Aorta (tissue), 5 donors: ENCODE data around the gene KIF14. TPM values are rescaled to one million over a fixed set of nuclear protein-coding genes. Genes with fewer than 3 reads are reported as not detected.
"Not testable (repeated sequence)": the region's sequence is repeated elsewhere in the genome, so short reads cannot be mapped to it uniquely, and the experiment has no call there.

ENCODE experiments used
- ATAC-seq: fragments of 200-7000 bp; cut with Tn5 transposase; one replicate; pipeline ENCODE4 v1.9.1; 2022; ENCODE audit warnings: moderate library complexity; ENCODE audit not compliant: low FRiP score
- DNase-seq, 2 donors: peaks; one replicate each; pipeline ENCODE4 v3.0.0-alpha.2; 2020
- H3K27ac ChIP-seq, 2 donors: one replicate each; pipeline ENCODE4 v1.5.1; 2013; ENCODE audit warnings: low read length in 2 of 2, mild to moderate bottlenecking in 2 of 2, moderate library complexity in 2 of 2, control low read depth in 1 of 2, inconsistent platforms in 1 of 2, low read depth in 1 of 2
- H3K27me3 ChIP-seq, 2 donors: one replicate each; pipeline ENCODE4 v1.6.1; 2013; ENCODE audit warnings: control low read depth in 1 of 2, low read length in 1 of 2, mild to moderate bottlenecking in 1 of 2, moderate library complexity in 1 of 2; ENCODE audit not compliant: insufficient read depth in 2 of 2, control insufficient read depth in 1 of 2
- H3K36me3 ChIP-seq, 2 donors: one replicate each; pipeline ENCODE4 v1.6.1; 2013; ENCODE audit warnings: control low read depth in 1 of 2, low read length in 1 of 2, mild to moderate bottlenecking in 1 of 2; ENCODE audit not compliant: insufficient read depth in 2 of 2, control insufficient read depth in 1 of 2
- H3K4me1 ChIP-seq, 2 donors: one replicate each; pipeline ENCODE4 v1.6.1; 2013; ENCODE audit warnings: low read length in 2 of 2, control low read depth in 1 of 2, mild to moderate bottlenecking in 1 of 2, moderate library complexity in 1 of 2; ENCODE audit not compliant: insufficient read depth in 2 of 2, control insufficient read depth in 1 of 2
- H3K4me3 ChIP-seq, 2 donors: one replicate each; pipeline ENCODE4 v1.5.1; 2013; ENCODE audit warnings: low read length in 2 of 2, control low read depth in 1 of 2, mild to moderate bottlenecking in 1 of 2
- H3K9me3 ChIP-seq: one replicate; pipeline ENCODE4 v1.6.1; 2013; ENCODE audit warnings: mild to moderate bottlenecking, low read length; ENCODE audit not compliant: control insufficient read depth
- WGBS, 2 donors: extraction: QIAGEN DNeasy Blood & Tissue Kit; methylation state at CpG; one replicate each; pipeline ENCODE4 v1.1.7; 2013; 5-methylcytosine and 5-hydroxymethylcytosine counted together
- intact Hi-C, 2 donors: fragments of 100-400 bp; cut with DNase I; formaldehyde crosslinking; loops; one replicate each; pipeline versions ENCODE4 v1.14.2 to v1.15.0; 2022
- polyA plus RNA-seq, 2 donors: library from polyadenylated mRNA; stranded (reverse); fragments of 200-250 nt; gene quantifications; one replicate each; pipeline ENCODE4 v1.2.3, GENCODE V29; 2013
- total RNA-seq, 2 donors: library from RNA; stranded (reverse); fragmentation: NEBNext Ultra II Directional; extraction: Animal tissue kit (Norgen Biotek cat#: 25700); gene quantifications; one replicate each; pipeline ENCODE4 v1.2.1, GENCODE V29; 2021
- donor health status: healthy with polysubstance abuse.
- donor health status: Bipolar disorder and iron deficiency.
- donor health status: DM: no; HTN: no; CAD: no.
- donor health status: DM: no; HTN: no; CAD: no.
- donor health status: DM: yes; HTN: yes; CAD: no.

KIF14 gene
- total and polyA plus RNA-seq, 4 donors, result 0.13 to 0.60 (median 0.18) TPM

GRCh38 chr1:200561856-200562214 is 58.7 kb downstream of the KIF14 start:
- Histone ChIP-seq H3K27me3 (no peaks in the 10 kb centered on the region), H3K27ac (no peak overlapping the region), H3K9me3 (no peaks in the 10 kb centered on the region), H3K4me3 (no peak overlapping the region), H3K4me1 (no peaks in the 10 kb centered on the region), H3K36me3 (no peaks in the 10 kb centered on the region)
- 60 to 69% methylated on average over 1 of the region's 1 CpG for WGBS, 2 donors
- intact Hi-C loops, result no loop called here
- ATAC-seq, result no peak
- no peak for DNase-seq

- intact Hi-C loops, result loop anchor here in 1 of 2 donors (5.0 kb wide), 1 partner anchor 483 kb away; no protein-coding TSS in a partner anchor
- ATAC-seq (no peak), DNase-seq (no peak)
- H3K36me3 ChIP-seq, result no peaks in the 10 kb centered on the region
- WGBS, 2 donors, result 4% methylated on average over 2 of the region's 2 CpGs
- H3K9me3 ChIP-seq, result no peaks in the 10 kb centered on the region
- H3K4me3 ChIP-seq, result no peak overlapping the region
- no peaks in the 10 kb centered on the region for H3K27me3 ChIP-seq
- H3K4me1 ChIP-seq, result no peaks in the 10 kb centered on the region
- H3K27ac ChIP-seq, result no peak overlapping the region
Measured at GRCh38 chr1:200558866-200559459, 61.6 kb downstream of the KIF14 start.

- H3K4me3 ChIP-seq, result no peak overlapping the region
- H3K4me1 ChIP-seq, result no peaks in the 10 kb centered on the region
- no peaks in the 10 kb centered on the region for H3K36me3 ChIP-seq
- no peak for ATAC-seq
- H3K27ac ChIP-seq, result no peak overlapping the region
- H3K9me3 ChIP-seq, result no peaks in the 10 kb centered on the region
- no peak for DNase-seq
- intact Hi-C loops, result loop anchor here in 1 of 2 donors (5.0 kb wide), 1 partner anchor 486 kb away; no protein-coding TSS in a partner anchor
- no peaks in the 10 kb centered on the region for H3K27me3 ChIP-seq
Measured at GRCh38 chr1:200556002-200556401, 64.5 kb downstream of the KIF14 start.

- DNase-seq, ATAC-seq, H3K36me3 ChIP-seq, intact Hi-C loops, H3K27ac ChIP-seq, H3K27me3 ChIP-seq, H3K4me1 ChIP-seq, H3K4me3 ChIP-seq, H3K9me3 ChIP-seq: not testable (repeated sequence)
- 96 to 97% methylated on average over 6 of the region's 6 CpGs for WGBS, 2 donors
Measured at GRCh38 chr1:200552737-200553136, 67.8 kb downstream of the KIF14 start.

GRCh38 chr1:200550367-200550766 is 70.2 kb downstream of the KIF14 start:
- H3K36me3 ChIP-seq, result no peaks in the 10 kb centered on the region
- H3K27me3 ChIP-seq, result no peaks in the 10 kb centered on the region
- H3K4me1 ChIP-seq, result no peaks in the 10 kb centered on the region
- no peaks in the 10 kb centered on the region for H3K9me3 ChIP-seq
- ATAC-seq (no peak), DNase-seq (no peak)
- intact Hi-C loops, result no loop called here
- H3K27ac ChIP-seq, result no peak overlapping the region
- no peak overlapping the region for H3K4me3 ChIP-seq

- DNase-seq (no peak), ATAC-seq (no peak)
- no peak overlapping the region for H3K4me3 ChIP-seq
- intact Hi-C loops, result no loop called here
- no peaks in the 10 kb centered on the region for H3K27me3 ChIP-seq
- H3K36me3 ChIP-seq, result no peaks in the 10 kb centered on the region
- no peaks in the 10 kb centered on the region for H3K9me3 ChIP-seq
- H3K27ac ChIP-seq, result no peak overlapping the region
- H3K4me1 ChIP-seq, result peaks cover 0 to under 1% of the 10 kb centered on the region in 2 donors
- 72 to 76% methylated on average over 4 of the region's 4 CpGs for WGBS, 2 donors
Measured at GRCh38 chr1:200547386-200547785, 73.2 kb downstream of the KIF14 start.

- WGBS, 2 donors, result 90% methylated on average over 6 of the region's 6 CpGs
- DNase-seq, result no peak
- Histone ChIP-seq H3K36me3 (no peaks in the 10 kb centered on the region), H3K4me3 (no peak overlapping the region), H3K27ac (no peak overlapping the region), H3K4me1 (peaks cover 0 to 4% of the 10 kb centered on the region in 2 donors), H3K9me3 (no peaks in the 10 kb centered on the region), H3K27me3 (no peaks in the 10 kb centered on the region)
- intact Hi-C loops, result no loop called here
- no peak for ATAC-seq
Measured at GRCh38 chr1:200546577-200546976, 74.0 kb downstream of the KIF14 start.

GRCh38 chr1:200542162-200542561 is 78.4 kb downstream of the KIF14 start:
- Histone ChIP-seq H3K27ac (no peak overlapping the region), H3K4me1 (peaks cover 0 to 4% of the 10 kb centered on the region in 2 donors), H3K27me3 (no peaks in the 10 kb centered on the region), H3K4me3 (no peak overlapping the region), H3K9me3 (no peaks in the 10 kb centered on the region), H3K36me3 (no peaks in the 10 kb centered on the region)
- ATAC-seq, result no peak
- intact Hi-C loops, result no loop called here
- no peak for DNase-seq
- WGBS, 2 donors, result 88 to 90% methylated on average over 2 of the region's 2 CpGs

- H3K4me3 ChIP-seq, result no peak overlapping the region
- peaks cover 0 to 4% of the 10 kb centered on the region in 2 donors for H3K4me1 ChIP-seq
- WGBS, 2 donors, result 89 to 100% methylated on average over 1 of the region's 1 CpG
- intact Hi-C loops, result no loop called here
- no peaks in the 10 kb centered on the region for H3K27me3 ChIP-seq
- DNase-seq (no peak), ATAC-seq (no peak)
- no peaks in the 10 kb centered on the region for H3K36me3 ChIP-seq
- H3K9me3 ChIP-seq, result no peaks in the 10 kb centered on the region
- no peak overlapping the region for H3K27ac ChIP-seq
Measured at GRCh38 chr1:200540281-200540680, 80.3 kb downstream of the KIF14 start.
